SU-DHL-6 (cell line): ENCODE results near the gene IDH1.

Source experiments
- EZH2phosphoT487 ChIP-seq: fragments of 200-600 bp; sonication (generic), shearing (Covaris generic); conservative IDR thresholded peaks from 2 replicates; pipeline ENCODE4 v1.6.1; 2018; ENCODE audit warnings: mild to moderate bottlenecking, antibody characterized with exemption, low read length, moderate library complexity, mixed read lengths
- TF ChIP-seq, protein P1 (sequence below): fragments of 200-600 bp; sonication (generic); IDR thresholded peaks from one replicate; pipeline ENCODE4 v1.5.1; 2017; ENCODE audit warnings: antibody characterized with exemption, mild to moderate bottlenecking, low read length, moderate library complexity; ENCODE audit not compliant: insufficient read depth, poor library complexity, severe bottlenecking

DNA sequence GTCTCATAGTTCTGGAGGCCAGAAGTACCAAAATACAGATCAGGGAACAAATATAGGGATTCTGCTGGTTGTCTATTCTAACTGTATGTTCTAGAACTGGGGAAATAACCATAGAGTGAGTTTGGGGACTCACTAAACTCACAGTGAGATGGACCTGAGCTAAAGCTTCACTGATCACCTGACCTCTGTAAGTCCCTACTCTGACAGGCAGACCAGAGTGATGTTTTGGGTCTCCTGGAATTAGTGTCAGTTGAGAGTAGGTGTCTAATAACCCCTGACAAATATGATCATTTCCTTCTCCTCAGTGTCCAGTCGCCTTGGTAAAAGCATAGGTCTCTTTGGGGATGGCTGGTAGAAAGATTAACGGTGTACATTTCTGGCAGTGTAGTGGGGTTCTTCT lies 25.4 kb upstream of the IDH1 start:
- TF ChIP-seq, protein P1, sequence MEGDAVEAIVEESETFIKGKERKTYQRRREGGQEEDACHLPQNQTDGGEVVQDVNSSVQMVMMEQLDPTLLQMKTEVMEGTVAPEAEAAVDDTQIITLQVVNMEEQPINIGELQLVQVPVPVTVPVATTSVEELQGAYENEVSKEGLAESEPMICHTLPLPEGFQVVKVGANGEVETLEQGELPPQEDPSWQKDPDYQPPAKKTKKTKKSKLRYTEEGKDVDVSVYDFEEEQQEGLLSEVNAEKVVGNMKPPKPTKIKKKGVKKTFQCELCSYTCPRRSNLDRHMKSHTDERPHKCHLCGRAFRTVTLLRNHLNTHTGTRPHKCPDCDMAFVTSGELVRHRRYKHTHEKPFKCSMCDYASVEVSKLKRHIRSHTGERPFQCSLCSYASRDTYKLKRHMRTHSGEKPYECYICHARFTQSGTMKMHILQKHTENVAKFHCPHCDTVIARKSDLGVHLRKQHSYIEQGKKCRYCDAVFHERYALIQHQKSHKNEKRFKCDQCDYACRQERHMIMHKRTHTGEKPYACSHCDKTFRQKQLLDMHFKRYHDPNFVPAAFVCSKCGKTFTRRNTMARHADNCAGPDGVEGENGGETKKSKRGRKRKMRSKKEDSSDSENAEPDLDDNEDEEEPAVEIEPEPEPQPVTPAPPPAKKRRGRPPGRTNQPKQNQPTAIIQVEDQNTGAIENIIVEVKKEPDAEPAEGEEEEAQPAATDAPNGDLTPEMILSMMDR: no peak
- no peak for TF ChIP-seq EZH2phosphoT487
